GM12892 (cell line): ENCODE measurements around the gene CDC37L1.
"Not testable (repeated sequence)": the region's sequence is repeated elsewhere in the genome, so short reads cannot be mapped to it uniquely, and the experiment has no call there.

Source experiments
- DNase-seq: peaks from one replicate; pipeline ENCODE4 v3.0.0; 2011; ENCODE audit not compliant: insufficient read length
- FAIRE-seq: peaks from 2 replicates; lab custom pipeline; 2011; peaks lifted over from hg19 to GRCh38; lab: Jason Lieb, UNC
- POLR2A ChIP-seq: IDR thresholded peaks from 2 replicates; pipeline ENCODE4 v1.6.1; 2011; ENCODE audit warnings: low read depth, low read length, control low read depth
- POLR2AphosphoS5 ChIP-seq: IDR thresholded peaks from 2 replicates; pipeline ENCODE4 v1.6.1; 2011; ENCODE audit warnings: low read depth, low read length, control low read depth
- TAF1 ChIP-seq: IDR thresholded peaks from 2 replicates; pipeline ENCODE4 v1.6.1; 2011; ENCODE audit warnings: low read depth, mild to moderate bottlenecking, control low read depth, low read length, borderline replicate concordance

The CDC37L1 gene

DNA sequence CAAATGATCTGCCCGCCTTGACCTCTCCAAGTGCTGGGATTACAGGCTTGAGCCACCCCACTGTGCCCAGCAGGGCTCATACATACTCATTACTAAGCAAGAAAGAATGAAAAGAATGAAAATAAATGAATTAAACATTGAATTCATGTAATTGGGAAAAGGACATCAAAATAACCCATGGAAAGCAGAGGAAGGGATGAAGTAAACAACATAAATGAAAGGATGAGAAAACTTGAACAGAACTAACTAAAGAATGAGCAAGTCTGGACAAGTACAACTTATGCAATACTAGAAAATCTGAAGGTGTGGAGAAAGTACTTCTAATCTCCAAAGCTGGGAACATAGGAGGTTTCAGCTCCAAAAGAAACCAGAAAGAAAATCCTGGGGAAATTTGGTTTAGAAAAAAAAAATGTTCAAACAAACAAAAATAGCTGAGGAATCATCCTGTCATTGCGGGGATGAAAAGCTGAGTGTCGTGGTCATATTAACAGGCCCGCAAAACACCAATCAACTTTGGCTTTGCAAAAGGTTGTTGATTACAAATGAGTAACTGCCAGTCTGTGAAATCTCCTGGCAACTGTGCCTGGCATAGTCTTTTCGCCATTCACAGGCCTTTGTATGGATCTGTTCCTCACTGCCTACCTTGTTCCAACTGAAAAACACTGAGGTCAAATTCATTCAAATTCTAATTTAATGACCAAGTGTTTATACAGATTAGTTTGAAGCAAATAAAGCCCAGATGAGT, 63.9 kb downstream of the CDC37L1 start:
- DNase-seq (no peak), FAIRE-seq (no peak)
- TF ChIP-seq TAF1 (no peak), POLR2A (no peak), POLR2AphosphoS5 (no peak)

DNA sequence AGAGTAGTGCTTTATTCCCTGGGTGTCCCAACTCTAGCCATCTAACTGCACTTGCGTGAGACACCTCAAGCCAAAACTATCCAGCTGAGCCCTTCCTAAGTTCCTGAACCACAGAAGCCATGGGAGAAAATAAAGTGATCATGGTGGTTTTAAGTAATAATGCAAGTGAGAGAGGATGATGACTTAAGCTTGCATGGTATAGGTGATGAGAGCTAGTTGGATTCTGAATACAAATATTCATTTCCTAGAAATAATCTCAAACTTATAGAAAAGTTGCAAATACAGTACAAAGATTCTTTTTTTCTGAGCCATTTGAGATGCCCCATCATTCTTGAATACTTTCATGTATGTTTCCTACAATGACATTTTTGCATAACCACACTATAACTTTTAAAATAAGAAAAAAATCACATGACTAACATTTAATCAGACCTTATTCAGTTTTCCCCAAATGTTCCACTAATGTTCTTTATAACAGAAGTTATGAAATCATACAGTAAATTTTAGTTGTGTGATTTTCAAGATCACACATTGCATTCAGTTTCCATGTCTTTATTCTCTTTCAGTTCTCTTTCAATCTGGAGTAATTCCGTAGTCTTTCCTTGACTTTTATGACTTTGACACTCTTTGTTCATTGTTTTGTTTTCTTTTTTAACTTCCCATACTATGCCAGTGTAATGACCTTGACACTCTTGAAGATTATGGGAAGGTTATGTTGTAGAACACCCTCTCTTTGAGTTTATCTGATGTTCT, 67.1 kb downstream of the CDC37L1 start:
- DNase-seq (no peak), FAIRE-seq (no peak)
- TF ChIP-seq TAF1 (no peak), POLR2A (no peak), POLR2AphosphoS5 (no peak)

DNA sequence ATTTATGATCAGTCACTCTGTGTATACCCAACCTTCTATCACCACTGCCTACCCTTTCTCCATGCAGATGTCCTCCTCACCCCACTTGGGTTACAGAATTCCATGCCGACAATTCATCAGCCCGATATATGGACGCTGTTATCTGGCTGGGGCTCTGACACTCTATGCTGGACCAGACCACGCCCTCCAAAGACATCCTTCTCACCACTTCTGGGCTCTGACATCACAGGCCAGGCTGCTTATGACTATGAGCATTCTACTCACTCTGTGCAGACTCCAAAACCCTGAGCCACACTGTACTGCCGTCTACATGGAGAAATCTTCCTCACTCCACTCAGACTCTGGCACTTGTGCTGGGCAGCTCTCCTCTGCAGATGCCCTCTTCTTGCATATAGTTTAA, 69.2 kb downstream of the CDC37L1 start:
- no peak for TF ChIP-seq TAF1
- TF ChIP-seq POLR2AphosphoS5, result no peak
- TF ChIP-seq POLR2A, result no peak
- no peak for FAIRE-seq
- DNase-seq, result no peak

DNA sequence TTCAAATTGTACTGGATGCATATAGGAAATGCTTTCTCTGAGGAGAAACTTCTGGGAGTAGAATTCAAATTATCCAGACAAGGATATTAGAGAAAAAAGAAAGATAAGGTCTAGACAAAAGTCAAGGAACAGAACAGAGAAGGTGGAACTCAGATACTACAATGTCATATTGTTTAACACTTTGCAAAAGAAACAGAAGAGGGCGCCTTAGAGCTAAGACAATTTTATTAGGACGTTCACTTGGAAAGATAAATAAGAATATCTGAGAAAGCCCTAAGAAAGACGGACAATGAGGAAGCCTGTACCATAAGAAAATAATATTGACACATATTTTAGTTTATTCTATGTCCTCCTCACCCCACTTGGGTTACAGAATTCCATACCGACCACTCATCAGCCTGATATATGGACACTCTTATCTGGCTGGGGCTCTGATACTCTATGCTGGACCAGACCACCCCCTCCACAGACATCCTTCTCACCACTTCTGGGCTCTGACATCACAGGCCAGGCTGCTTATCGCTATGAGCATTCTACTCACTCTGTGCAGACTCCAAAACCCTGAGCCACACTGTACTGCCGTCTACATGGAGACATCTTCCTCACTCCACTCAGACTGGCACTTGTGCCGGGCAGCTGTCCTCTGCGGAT, 70.8 kb downstream of the CDC37L1 start:
- DNase-seq (no peak), FAIRE-seq (peak; percentile 87)
- TF ChIP-seq TAF1, result no peak
- no peak for TF ChIP-seq POLR2AphosphoS5
- TF ChIP-seq POLR2A, result no peak

DNA sequence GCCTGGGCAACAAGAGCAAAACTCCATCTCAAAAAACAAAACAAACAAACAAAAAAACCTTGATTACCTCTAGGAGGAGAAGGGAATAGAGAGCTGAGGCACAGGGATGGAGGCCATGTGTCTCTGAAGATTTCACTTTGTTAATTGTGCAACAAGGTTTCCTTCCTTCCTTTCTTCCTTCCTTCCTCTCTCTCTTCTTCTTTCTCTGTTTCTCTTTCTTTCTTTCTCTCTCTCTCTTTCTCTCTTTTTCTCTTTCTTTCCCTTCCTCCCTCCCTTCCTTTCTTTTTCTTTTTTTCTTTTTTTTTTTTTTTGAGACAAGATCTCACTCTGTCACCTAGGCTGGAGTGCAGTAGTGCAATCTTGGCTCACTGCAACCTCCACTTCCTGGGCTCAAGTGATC, 75.2 kb downstream of the CDC37L1 start:
- not testable (repeated sequence) for FAIRE-seq, DNase-seq

DNA sequence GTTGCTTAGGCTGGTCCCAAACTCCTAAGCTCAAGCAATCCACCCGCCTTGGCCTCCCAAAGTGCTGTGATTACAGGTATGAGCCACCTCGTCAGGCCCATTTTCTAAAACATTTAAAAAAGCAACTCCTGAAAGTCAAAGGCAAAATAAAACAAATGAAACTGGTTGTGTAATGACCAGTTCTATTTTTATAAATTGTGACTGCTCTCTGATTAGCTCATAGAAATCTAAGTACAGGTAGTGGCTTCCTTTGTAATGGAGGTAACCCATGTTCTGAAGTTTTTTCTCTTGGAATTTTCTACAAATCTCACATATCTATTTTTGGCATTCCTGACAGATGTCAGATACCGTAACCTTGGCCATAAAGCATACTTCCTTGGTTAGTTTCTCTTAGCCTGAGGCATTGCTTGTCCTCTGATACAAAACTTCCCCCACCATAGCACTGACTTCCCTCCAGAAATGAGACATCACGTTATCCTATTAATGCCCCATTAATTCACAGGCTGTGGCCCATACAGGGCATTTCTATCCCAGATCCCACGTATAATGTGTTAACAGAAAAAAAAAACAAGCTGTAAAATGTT, 75.7 kb downstream of the CDC37L1 start:
- no peak for TF ChIP-seq POLR2A
- TF ChIP-seq POLR2AphosphoS5, result no peak
- no peak for TF ChIP-seq TAF1
- DNase-seq (no peak), FAIRE-seq (peak; percentile 57)

DNA sequence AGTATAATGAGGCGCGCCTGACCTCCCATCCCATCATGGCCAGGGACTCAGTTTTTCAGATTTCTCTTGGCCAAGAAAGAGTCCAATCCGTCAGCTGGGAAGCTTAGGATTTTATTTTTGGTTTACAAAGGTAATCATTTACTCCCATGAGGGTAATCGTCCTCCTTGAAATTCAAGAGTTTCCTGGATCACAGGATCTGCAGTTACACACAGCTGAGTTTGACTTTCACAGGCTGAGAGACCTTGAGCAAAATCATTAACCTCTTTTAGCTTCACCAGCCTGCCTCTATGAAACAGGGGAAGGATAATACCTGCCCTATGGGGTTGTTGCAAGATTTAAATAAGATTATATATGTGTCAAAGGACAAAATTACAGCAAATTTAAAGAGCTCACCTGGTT, 77.1 kb downstream of the CDC37L1 start:
- DNase-seq (no peak), FAIRE-seq (no peak)

More for the DNA sequence above, 77.1 kb downstream of the CDC37L1 start:
- TF ChIP-seq POLR2A, result no peak
- TF ChIP-seq POLR2AphosphoS5, result no peak
- no peak for TF ChIP-seq TAF1
